NK-92 treated with Interleukin-12 subunit alpha and Interleukin-12 subunit beta, amount 100 ng/mL, for 24 hours (cell line): ENCODE results near the gene LBX1.

Source experiments
- DNase-seq: peaks from one replicate; lab custom pipeline; 2025; lab: John Stamatoyannopoulos, UW

LBX1 gene, protein sequence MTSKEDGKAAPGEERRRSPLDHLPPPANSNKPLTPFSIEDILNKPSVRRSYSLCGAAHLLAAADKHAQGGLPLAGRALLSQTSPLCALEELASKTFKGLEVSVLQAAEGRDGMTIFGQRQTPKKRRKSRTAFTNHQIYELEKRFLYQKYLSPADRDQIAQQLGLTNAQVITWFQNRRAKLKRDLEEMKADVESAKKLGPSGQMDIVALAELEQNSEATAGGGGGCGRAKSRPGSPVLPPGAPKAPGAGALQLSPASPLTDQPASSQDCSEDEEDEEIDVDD

DNA sequence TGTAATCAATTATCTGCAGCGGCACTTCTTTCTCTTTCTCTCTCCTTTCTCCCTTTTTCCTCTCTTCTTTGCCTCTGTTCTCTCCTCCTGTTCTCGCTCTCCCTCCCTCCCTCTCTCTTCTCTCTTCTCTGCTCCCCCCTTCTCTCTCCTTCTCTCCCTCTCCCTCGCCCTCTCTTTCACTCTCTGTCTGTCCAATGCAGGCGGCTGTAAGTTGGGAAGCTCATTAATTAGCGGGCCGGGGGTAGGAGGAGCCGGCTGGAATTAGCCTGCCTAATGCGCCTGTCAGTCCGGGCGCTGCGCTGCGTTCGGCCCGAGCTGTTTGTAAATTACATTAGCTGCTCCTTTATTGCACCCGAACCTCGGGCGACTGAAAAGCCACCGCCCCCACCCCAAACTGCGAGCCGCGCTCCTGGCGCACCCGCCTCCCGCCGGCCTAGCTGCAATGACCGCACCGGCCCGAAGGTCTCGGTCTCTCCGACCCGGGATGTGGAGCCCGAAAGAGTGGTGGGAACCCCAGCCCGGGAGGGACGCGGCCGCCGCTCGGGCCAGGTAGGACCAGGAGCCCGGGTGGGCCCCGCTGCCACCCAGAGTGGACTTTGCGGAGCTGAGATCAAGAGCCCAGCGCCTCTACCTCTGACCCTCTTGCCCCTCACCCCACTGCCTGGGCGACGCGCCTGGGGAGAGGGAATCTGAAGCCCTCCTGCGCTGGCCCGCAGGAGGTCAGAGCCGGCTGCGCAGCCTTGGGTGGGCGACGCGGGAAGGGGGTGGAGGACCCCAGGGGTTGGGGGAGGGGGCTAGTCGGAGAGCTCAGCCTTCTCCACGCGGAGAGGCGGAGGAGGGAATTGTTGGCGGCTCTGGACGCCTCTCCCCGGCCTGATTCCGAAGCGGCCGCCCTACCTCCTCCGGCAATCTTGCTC, at the start of gene LBX1:
Gene LBX1, minus strand, starts transcription at position 198 of the 917 bp plus-strand sequence. CDS start 648 bp downstream, outside the sequence.
- no peak for DNase-seq

- DNase-seq, result no peak
Measured at GRCh38 chr10:101273741-101274140, 44.5 kb upstream of the LBX1 start.

DNA sequence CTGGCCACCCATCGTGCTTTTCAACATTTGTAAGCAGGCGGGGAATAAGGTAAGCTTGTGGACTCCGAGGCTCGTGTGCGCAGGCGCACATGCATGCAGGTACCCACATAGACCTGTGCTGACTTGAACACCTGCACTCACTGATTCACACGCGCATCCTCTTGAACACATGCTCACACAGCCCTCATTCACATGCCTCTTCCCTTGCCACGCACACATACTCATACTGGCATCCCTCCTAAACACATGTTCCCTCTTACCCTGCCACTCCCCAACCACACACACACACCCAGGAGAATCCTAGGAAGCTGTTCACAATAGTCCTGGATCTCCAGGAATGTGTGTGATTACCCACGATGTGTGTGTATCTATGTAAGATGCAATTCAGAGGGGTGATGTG, 44.1 kb upstream of the LBX1 start:
- no peak for DNase-seq

- peak; percentile 3 for DNase-seq
Measured at GRCh38 chr10:101272229-101272868, 43.1 kb upstream of the LBX1 start.

DNA sequence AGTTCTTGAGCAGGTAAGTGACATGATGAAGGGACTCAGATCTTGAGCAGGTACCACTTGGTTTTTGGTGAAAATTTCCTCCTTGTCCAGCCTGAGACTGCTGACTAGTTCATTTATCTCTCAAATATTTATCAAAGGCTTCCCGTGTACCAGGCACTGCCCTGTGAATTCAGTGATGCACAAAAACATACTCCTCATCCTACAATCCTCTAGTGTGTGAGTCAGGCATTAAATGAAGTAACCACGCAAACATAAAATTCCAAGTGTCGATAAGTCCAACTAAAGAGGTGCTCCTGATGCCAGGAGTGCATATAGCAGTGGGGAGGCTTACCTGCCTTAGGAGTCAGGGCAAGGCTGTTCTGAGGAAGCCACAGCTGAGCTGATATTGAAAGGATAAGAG, 41.5 kb upstream of the LBX1 start:
- no peak for DNase-seq

- DNase-seq, result no peak
Measured at GRCh38 chr10:101267776-101268175, 38.5 kb upstream of the LBX1 start.

GRCh38 chr10:101267290-101267680, 38.0 kb upstream of the LBX1 start:
- no peak for DNase-seq

- DNase-seq, result no peak
Measured at GRCh38 chr10:101266381-101267289, 37.4 kb upstream of the LBX1 start.

GRCh38 chr10:101263150-101263752, 34.0 kb upstream of the LBX1 start:
- no peak for DNase-seq

DNA sequence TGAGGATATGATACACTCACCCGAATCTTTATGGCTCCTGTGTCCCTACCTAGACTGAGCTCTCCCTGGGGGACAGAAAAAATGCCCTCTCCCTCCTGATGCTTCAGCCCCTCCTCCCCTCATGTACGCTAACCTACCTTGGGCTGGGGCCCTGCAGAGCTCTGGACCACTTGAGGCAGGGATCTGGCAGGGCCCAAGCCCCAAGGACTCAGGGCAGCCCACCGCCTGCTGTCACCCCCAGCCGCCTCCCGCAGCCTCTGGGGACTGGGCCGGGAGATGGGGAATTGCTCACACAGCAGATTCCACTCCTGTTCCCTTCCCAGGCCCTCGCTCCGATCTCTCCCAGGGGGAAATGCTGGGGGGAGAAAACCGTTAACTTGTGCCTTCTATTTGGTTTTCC, 32.9 kb upstream of the LBX1 start:
- DNase-seq, result no peak

GRCh38 chr10:101261702-101262101, 32.4 kb upstream of the LBX1 start:
- no peak for DNase-seq

- DNase-seq, result no peak
Measured at GRCh38 chr10:101260764-101261481, 31.7 kb upstream of the LBX1 start.

- no peak for DNase-seq
Measured at GRCh38 chr10:101258179-101258885, 29.1 kb upstream of the LBX1 start.

DNA sequence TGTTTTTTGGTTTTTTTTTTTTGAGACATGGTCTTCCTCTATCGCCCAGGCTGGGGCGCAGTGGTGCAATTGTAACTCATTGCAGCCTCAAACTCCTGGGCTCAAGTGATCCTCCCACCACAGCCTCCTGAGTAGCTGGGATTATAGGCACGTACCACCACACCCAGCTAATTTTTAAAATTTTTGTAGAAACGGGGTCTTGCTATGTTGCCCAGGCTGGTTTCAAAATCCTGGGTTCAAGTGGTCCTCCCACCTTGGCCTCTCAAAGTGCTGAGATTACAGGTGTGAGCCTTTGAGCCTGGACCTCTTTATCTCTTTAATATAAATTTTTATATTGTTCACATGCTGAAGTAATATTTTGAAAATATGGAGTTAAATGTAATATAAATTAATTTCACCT, 28.2 kb upstream of the LBX1 start:
- DNase-seq, result no peak

GRCh38 chr10:101257084-101257483, 27.8 kb upstream of the LBX1 start:
- DNase-seq, result no peak

GRCh38 chr10:101256387-101256786, 27.1 kb upstream of the LBX1 start:
- no peak for DNase-seq

- DNase-seq, result no peak
Measured at GRCh38 chr10:101250136-101250535, 20.9 kb upstream of the LBX1 start.

DNA sequence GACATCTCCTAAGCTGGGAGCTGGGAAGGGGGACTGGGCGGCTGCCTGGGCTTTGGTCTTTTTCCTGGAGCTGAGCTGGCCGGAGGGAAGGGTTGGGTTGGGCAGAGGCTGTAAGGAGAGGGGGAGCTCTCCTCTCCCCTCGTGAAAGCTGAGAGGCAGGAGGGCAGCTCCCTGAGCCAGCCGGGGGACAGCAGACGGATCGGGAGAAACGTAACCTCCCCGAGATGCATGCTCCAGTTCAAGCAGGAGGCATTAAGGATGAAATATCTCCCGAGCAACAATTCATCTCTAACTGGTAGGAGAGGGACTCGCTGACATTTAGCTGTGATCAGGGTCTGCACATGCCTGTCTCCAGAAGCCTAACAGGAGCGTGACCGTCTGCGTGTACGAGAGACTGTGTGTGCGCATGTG, 19.9 kb upstream of the LBX1 start:
- no peak for DNase-seq

DNA sequence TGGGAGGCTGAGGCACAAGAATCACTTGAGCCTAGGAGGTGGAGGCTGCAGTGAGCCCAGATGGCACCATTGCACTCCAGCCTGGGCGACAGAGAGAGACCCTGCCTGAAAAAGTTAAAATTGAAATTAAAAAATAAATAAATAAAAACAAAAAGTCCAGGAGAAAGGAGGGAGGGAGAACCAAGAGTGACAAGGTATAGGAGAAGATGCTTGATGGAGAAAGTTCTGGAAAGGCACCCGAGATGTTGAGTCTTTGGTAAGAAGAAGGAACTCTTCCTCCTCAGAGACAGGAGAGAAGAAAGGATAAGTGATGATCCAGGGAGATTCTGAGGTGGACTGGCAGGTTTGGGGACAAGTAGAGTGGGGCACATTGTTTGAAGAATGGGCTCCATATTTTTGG, 17.4 kb upstream of the LBX1 start:
- DNase-seq, result no peak
